HepG2 (cell line): Measurements from ENCODE around the gene PREX1. TPM values are rescaled to one million over a fixed set of nuclear protein-coding genes. Genes with fewer than 3 reads are reported as not detected.

Experiments
- BRF2 ChIP-seq: sonication (generic); formaldehyde crosslinking; IDR thresholded peaks from 2 replicates; pipeline ENCODE4 v1.8.1; 2022; ENCODE audit warnings: mild to moderate bottlenecking, missing genetic modification reagents
- CREB1 ChIP-seq, 2 experiments: fragments of 450-650 bp in 1 of 2; IDR thresholded peaks; 2 replicates each; pipeline ENCODE4 v1.6.1; 2016 to 2017; ENCODE audit warnings: control low read depth in 1 of 2, mild to moderate bottlenecking in 1 of 2, missing compliant biosample characterization in 1 of 2, missing genetic modification characterization in 1 of 2
- DPF2 ChIP-seq: sonication (generic); formaldehyde crosslinking; IDR thresholded peaks from 2 replicates; pipeline ENCODE4 v1.4.0; 2020; ENCODE audit warnings: mild to moderate bottlenecking, low read depth, missing genetic modification reagents, borderline replicate concordance
- KLF16 ChIP-seq, 2 experiments: sonication (generic) in 1 of 2; formaldehyde crosslinking in 1 of 2; IDR thresholded peaks; 2 replicates each; pipeline versions ENCODE4 v1.6.1 to v1.8.0; 2016 to 2023; ENCODE audit warnings: missing genetic modification reagents in 2 of 2, missing compliant biosample characterization in 1 of 2
- KLF6 ChIP-seq: IDR thresholded peaks from 2 replicates; pipeline ENCODE4 v1.8.0; 2016; ENCODE audit warnings: missing biosample characterization, missing genetic modification reagents
- NFKB2 ChIP-seq: sonication (generic); formaldehyde crosslinking; IDR thresholded peaks from 2 replicates; pipeline ENCODE4 v1.4.0; 2020; ENCODE audit warnings: missing genetic modification reagents, borderline replicate concordance
- PCBP2 ChIP-seq: fragments of 200-400 bp; formaldehyde crosslinking; optimal IDR thresholded peaks from 2 replicates; pipeline ENCODE3; 2018; ENCODE audit warnings: low read length, low read depth; ENCODE audit not compliant: poor library complexity, severe bottlenecking
- RNF2 ChIP-seq: fragments of 450-650 bp; conservative IDR thresholded peaks from 2 replicates; pipeline ENCODE4 v1.6.1; 2016; ENCODE audit warnings: low read depth
- SALL1 ChIP-seq: sonication (generic); formaldehyde crosslinking; IDR thresholded peaks from 2 replicates; pipeline ENCODE4 v1.8.0; 2022; ENCODE audit warnings: mild to moderate bottlenecking, missing genetic modification reagents
- SP4 ChIP-seq: sonication (generic); formaldehyde crosslinking; IDR thresholded peaks from 2 replicates; pipeline ENCODE4 v1.8.1; 2023; ENCODE audit warnings: mild to moderate bottlenecking, missing genetic modification reagents
- THRA ChIP-seq: sonication (generic); formaldehyde crosslinking; IDR thresholded peaks from 2 replicates; pipeline ENCODE4 v1.4.0; 2020; ENCODE audit warnings: missing genetic modification reagents, borderline replicate concordance
- XRCC5 ChIP-seq: fragments of 200-400 bp; formaldehyde crosslinking; optimal IDR thresholded peaks from 2 replicates; pipeline ENCODE3; 2017; ENCODE audit warnings: mild to moderate bottlenecking, low read length
- ZNF232 ChIP-seq: sonication (generic); formaldehyde crosslinking; IDR thresholded peaks from 2 replicates; pipeline ENCODE4 v1.4.0; 2020; ENCODE audit warnings: missing genetic modification reagents, borderline replicate concordance
- polyA plus RNA-seq, 8 experiments: library from polyadenylated mRNA; depleted of rRNA in 3 of 8; stranded (reverse) in 7 of 8; unstranded in 1 of 8; fragments of >200 nt; fragmentation: Illumina TruSeq in 4 of 8; extraction: Trizol in 4 of 8; gene quantifications; 2 replicates each; pipeline versions ENCODE4 v1.2.1 to v1.2.3, GENCODE V29; 2011 to 2016; ENCODE audit warnings: low read depth in 4 of 8, missing spikeins in 1 of 8, mixed read lengths in 1 of 8; ENCODE audit not compliant: insufficient read depth in 1 of 8
- total RNA-seq, 5 experiments: library from RNA; depleted of rRNA; stranded (reverse); fragments of >200 nt; fragmentation: Illumina TruSeq; extraction: Trizol; gene quantifications; 2 replicates each; pipeline ENCODE4 v1.2.3, GENCODE V29; 2016; ENCODE audit warnings: low read depth in 1 of 5
- TF ChIP-seq, protein P1 (sequence below): sonication (generic); formaldehyde crosslinking; IDR thresholded peaks from 2 replicates; pipeline ENCODE4 v1.4.0; 2020; ENCODE audit warnings: missing genetic modification reagents, borderline replicate concordance

Gene PREX1
- total and polyA plus RNA-seq, 2 of the 13 experiments (the other 11 are each of a cell fraction or from before 2014, with no cell fraction given) = 0.02 to 0.04 TPM

GRCh38 chr20:48657426-48658197, 170.2 kb downstream of the PREX1 start (continued):
- TF ChIP-seq, protein P1, sequence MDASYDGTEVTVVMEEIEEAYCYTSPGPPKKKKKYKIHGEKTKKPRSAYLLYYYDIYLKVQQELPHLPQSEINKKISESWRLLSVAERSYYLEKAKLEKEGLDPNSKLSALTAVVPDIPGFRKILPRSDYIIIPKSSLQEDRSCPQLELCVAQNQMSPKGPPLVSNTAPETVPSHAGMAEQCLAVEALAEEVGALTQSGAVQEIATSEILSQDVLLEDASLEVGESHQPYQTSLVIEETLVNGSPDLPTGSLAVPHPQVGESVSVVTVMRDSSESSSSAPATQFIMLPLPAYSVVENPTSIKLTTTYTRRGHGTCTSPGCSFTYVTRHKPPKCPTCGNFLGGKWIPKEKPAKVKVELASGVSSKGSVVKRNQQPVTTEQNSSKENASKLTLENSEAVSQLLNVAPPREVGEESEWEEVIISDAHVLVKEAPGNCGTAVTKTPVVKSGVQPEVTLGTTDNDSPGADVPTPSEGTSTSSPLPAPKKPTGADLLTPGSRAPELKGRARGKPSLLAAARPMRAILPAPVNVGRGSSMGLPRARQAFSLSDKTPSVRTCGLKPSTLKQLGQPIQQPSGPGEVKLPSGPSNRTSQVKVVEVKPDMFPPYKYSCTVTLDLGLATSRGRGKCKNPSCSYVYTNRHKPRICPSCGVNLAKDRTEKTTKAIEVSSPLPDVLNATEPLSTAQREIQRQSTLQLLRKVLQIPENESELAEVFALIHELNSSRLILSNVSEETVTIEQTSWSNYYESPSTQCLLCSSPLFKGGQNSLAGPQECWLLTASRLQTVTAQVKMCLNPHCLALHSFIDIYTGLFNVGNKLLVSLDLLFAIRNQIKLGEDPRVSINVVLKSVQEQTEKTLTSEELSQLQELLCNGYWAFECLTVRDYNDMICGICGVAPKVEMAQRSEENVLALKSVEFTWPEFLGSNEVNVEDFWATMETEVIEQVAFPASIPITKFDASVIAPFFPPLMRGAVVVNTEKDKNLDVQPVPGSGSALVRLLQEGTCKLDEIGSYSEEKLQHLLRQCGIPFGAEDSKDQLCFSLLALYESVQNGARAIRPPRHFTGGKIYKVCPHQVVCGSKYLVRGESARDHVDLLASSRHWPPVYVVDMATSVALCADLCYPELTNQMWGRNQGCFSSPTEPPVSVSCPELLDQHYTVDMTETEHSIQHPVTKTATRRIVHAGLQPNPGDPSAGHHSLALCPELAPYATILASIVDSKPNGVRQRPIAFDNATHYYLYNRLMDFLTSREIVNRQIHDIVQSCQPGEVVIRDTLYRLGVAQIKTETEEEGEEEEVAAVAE (CRISPR knock-in tag) = peak; percentile 35; the same call in 1 of the 2 replicates
- TF ChIP-seq KLF16 (CRISPR knock-in tag; IDR thresholded peaks at IDR 0.05) (peak in 1 of 2 experiments; percentile 57; a peak in 1 of 4 replicates), PCBP2 (no peak), BRF2 (CRISPR knock-in tag) (no peak), NFKB2 (CRISPR knock-in tag) (0 out of 2 replicates have a peak, but pooled peaks have one; percentile 20), SP4 (peak; percentile 60), CREB1 (IDR thresholded peaks at IDR 0.05) (no peak), CREB1 (CRISPR knock-in tag; IDR thresholded peaks at IDR 0.05) (no peak), ZNF232 (CRISPR knock-in tag) (0 out of 2 replicates have a peak, but pooled peaks have one; percentile 75), THRA (CRISPR knock-in tag) (0 out of 2 replicates have a peak, but pooled peaks have one; percentile 33), DPF2 (CRISPR knock-in tag) (no peak), RNF2 (peak; percentile 61; the same call in 1 of the 2 replicates), KLF6 (CRISPR knock-in tag) (0 out of 2 replicates have a peak, but pooled peaks have one; percentile 25), SALL1 (peak; percentile 71), XRCC5 (peak; percentile 86)
